AG04449 (cell line): Measurements from ENCODE around the gene CISH.

Experiments used
- CTCF ChIA-PET: fragments of 350-600 bp; formaldehyde crosslinking; extraction: SDS; loops from one replicate; lab custom pipeline; 2021; ENCODE audit warnings: antibody characterized with exemption; lab: Yijun Ruan, JAX
- POLR2A ChIA-PET: fragments of 400-600, 350-600 bp; formaldehyde crosslinking; extraction: SDS; loops from one replicate; lab custom pipeline; 2020; ENCODE audit warnings: antibody characterized with exemption, inconsistent platforms; lab: Yijun Ruan, JAX
- DNase-seq: peaks from one replicate; pipeline ENCODE4 v3.0.0-alpha.2; 2010; ENCODE audit warnings: low read depth, low spot score
- H3K4me3 ChIP-seq: 2 replicates; pipeline ENCODE4 v1.5.1; 2011; ENCODE audit warnings: low read depth, mild to moderate bottlenecking, control low read depth, low read length
- TF ChIP-seq, protein P1 (sequence below): IDR thresholded peaks from one replicate; pipeline ENCODE4 v1.5.1; 2011; ENCODE audit warnings: mild to moderate bottlenecking, moderate library complexity, low read length, control low read depth, inconsistent platforms; ENCODE audit not compliant: insufficient read depth; ENCODE audit errors: missing control alignments

CISH gene

DNA sequence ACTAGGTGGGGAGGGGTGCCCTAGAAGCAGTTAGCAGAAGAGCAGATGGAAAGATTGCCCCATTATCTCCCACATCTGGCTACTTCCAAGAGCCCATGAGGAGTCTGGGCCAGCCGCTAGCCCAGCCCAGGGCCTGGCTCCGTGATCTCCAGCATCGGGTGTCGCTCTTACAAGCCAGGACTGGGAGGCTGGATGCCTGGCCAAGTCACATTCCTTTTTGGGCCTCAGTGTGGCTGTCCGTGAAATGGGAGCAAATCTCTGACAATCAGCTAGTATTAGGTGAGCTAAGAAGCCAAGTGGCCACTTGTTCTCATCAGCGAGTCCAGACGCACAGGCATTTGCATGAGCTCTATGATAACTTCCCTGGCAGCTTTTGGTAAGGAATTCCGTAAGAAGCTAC lies 39.9 kb upstream of the CISH start:
- ChIA-PET CTCF (interaction anchor here (6.7 kb wide), 1 partner anchor 36 kb away, joined by 66 read pairs; the partner anchor contains the start of gene MAPKAPK3), POLR2A (no interaction called here)
- TF ChIP-seq, protein P1, sequence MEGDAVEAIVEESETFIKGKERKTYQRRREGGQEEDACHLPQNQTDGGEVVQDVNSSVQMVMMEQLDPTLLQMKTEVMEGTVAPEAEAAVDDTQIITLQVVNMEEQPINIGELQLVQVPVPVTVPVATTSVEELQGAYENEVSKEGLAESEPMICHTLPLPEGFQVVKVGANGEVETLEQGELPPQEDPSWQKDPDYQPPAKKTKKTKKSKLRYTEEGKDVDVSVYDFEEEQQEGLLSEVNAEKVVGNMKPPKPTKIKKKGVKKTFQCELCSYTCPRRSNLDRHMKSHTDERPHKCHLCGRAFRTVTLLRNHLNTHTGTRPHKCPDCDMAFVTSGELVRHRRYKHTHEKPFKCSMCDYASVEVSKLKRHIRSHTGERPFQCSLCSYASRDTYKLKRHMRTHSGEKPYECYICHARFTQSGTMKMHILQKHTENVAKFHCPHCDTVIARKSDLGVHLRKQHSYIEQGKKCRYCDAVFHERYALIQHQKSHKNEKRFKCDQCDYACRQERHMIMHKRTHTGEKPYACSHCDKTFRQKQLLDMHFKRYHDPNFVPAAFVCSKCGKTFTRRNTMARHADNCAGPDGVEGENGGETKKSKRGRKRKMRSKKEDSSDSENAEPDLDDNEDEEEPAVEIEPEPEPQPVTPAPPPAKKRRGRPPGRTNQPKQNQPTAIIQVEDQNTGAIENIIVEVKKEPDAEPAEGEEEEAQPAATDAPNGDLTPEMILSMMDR, result no peak
- no peak overlapping the region for H3K4me3 ChIP-seq
- no peak for DNase-seq

DNA sequence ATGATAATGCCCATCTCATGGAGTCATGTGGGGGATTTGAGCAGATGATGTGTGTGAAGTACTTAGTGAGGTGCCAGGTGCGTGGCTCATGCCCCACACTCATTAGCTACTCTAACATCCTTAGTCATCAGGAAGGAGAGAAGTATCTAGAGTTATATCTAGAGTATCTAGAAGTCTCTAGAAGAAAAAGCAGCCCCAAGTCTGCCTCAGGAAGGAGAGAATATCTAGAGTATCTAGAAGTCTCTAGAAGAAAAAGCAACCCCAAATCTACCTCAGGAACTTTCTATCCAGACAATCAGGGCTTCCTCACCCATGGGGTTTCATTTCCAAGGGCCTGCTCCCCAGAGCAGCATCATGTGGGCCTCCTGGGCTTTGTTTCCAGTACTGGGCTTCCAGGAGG lies 38.4 kb upstream of the CISH start:
- DNase-seq, result no peak
- no peak overlapping the region for H3K4me3 ChIP-seq
- ChIA-PET POLR2A (no interaction called here), CTCF (interaction anchor here (0.7 to 6.7 kb wide), 2 partner anchors 35 to 77 kb away, joined by 3 to 66 read pairs; partner anchors contain the start of gene MAPKAPK3)
- TF ChIP-seq, protein P1, result no peak

DNA sequence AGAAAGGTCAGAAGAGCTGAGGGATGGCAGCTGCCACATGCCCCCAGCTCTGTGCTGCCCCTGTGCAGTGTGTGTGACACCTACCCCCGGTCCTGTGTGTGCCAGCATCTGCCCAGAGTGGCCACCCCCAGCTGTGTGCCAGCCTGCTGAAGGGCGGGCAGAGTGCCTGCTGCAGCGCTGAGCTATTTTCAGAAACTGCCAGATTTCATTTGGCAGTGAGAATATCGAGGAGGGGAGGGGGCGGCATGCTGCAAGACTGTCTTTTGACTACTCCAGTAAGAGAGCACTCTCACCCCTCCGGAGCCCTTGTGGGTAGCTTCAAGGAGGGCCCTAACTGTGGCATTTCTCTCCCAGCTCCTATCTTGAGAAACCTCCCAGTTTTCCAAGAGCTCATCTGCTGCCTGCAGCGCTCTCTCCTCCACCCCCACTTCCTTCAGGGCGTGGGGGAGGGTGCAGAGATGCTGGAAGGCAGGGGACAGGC lies 37.9 kb upstream of the CISH start:
- TF ChIP-seq, protein P1, result no peak
- no peak for DNase-seq
- CTCF ChIA-PET, result interaction anchor here (0.7 to 6.7 kb wide), 2 partner anchors 35 to 77 kb away, joined by 3 to 66 read pairs; partner anchors contain the start of gene MAPKAPK3
- no peak overlapping the region for H3K4me3 ChIP-seq
- POLR2A ChIA-PET, result no interaction called here

DNA sequence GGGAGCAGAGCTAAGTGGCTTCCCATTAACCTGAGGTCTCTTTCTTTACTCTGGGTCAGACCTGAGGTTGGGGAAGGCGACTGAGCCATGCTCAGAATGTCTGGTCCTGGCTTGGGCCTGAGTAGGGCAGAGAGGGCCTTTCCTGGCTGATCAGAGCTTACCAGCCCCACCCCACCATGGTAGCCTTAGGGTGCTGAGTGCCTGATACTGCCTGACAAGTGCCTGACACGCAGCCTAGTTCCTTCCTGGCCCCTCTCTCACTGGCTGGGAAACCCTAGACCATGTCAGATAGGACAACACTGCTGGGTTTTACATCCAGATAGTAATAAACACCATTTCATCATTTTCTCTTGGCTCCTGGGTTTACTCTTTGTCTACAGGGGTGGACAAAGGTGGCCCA lies 37.4 kb upstream of the CISH start:
- CTCF ChIA-PET, result interaction anchor here (6.7 kb wide), 1 partner anchor 34 kb away, joined by 66 read pairs; the partner anchor contains the start of gene MAPKAPK3
- TF ChIP-seq, protein P1, result no peak
- no peak overlapping the region for H3K4me3 ChIP-seq
- POLR2A ChIA-PET, result no interaction called here
- DNase-seq, result no peak

DNA sequence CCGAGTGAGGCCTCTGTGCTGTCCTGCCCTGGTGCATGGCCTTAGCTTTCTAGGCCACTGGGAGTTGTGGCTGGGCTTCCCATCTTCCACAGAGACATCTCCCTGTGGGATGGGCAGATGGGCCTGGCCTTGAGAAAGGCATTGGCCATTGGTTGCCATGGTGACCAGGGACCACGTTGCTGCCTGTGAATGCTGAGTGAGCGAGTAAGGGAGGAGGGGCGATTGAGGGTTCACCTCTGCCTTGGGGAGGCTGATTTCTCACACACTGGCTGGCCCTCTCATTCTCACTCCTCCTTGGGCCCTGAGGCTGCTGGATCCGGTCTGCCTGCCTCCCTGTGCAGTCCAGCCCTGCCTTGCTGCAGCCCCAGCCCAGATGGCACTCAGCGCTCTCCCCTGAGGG lies 36.7 kb upstream of the CISH start:
- ChIA-PET POLR2A (no interaction called here), CTCF (no interaction called here)
- no peak overlapping the region for H3K4me3 ChIP-seq
- TF ChIP-seq, protein P1, result no peak
- no peak for DNase-seq

DNA sequence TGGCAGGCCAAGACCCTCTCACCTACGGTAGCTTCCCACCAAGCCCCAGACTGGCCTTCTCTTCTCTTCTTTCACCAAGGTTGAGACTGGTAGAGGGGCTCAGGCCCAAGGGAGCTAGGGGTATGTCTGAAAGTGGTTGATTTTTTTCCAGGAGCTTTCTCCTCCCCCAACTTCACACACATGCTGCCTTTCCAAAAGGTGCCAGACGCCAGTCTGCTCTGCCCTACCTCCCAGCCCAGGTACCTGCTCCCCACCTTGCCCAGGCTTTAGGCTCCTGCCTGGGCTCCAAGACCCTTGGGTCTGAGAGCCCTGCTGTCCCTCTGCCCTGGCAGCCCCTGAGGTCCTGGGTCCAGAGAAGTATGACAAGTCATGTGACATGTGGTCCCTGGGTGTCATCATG lies 33.8 kb upstream of the CISH start:
- POLR2A ChIA-PET, result no interaction called here
- TF ChIP-seq, protein P1, result no peak
- no peak for DNase-seq
- H3K4me3 ChIP-seq, result no peak overlapping the region
- CTCF ChIA-PET, result interaction anchor here (1.1 kb wide), 1 partner anchor 29 kb away, joined by 3 read pairs; the partner anchor contains the start of gene MAPKAPK3
